CD4-positive, alpha-beta T cell treated with Interleukin-17A for 4 hours (primary cell): ENCODE measurements around the gene ATP6V0A1.
"Not testable (repeated sequence)": the region's sequence is repeated elsewhere in the genome, so short reads cannot be mapped to it uniquely, and the experiment has no call there.

Source experiments
- DNase-seq: peaks from one replicate; pipeline ENCODE4 v3.0.0-alpha.2; 2020; ENCODE audit warnings: mixed read lengths

Gene ATP6V0A1

DNA sequence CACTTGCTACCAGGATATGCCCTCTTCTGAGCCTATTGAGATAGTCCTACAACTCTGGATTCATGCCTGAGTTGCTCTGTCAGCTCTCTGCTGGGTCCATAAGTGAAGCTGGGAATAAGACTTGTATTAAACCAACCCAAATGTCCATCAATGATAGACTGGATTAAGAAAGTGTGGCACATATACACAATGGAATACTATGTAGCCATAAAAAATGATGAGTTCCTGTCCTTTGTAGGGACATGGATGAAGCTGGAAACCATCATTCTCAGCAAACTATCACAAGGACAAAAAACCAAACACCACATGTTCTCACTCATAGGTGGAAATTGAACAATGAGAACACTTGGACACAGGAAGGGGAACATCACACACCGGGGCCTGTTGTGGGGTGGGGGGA is 19.1 kb downstream of the ATP6V0A1 start:
- DNase-seq = not testable (repeated sequence)

DNA sequence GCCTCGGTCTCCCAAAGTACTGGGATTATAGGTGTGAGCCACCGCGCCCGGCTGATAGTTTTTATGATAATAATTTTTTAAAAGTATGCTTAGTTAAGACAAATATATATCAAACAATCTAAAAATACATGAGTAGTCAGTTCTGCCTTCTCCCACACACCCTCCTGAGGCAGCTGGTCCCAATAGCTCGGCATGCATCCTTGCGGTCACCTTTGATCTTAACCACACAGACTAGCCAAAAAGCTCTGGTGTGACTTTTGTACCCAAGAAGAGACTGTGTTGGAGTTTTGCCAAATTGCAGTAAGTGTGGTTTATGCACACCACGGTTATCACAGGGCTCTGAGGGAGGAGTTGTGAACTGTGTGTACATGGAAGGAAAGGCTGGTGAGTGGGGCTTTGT is 25.6 kb downstream of the ATP6V0A1 start:
- DNase-seq = peak; percentile 74

DNA sequence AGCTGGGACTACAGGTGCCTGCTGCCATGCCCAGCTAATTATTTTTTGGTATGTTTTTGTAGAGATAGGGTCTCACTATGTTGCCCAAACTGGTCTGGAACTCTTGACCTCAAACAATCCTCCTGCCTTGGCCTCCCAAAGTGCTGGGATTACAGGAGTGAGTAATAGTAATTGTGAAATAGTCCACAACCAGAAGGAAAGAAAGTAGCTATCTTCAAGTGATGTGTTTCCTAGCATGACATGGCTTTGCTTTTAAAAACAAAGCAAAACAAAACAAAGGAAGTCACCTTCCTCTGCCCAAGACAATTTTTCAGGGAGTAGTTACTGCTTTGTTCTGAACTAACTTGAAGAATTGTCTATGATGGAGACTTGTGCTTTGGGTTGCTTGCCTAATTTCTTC is 27.0 kb downstream of the ATP6V0A1 start:
- DNase-seq = no peak

DNA sequence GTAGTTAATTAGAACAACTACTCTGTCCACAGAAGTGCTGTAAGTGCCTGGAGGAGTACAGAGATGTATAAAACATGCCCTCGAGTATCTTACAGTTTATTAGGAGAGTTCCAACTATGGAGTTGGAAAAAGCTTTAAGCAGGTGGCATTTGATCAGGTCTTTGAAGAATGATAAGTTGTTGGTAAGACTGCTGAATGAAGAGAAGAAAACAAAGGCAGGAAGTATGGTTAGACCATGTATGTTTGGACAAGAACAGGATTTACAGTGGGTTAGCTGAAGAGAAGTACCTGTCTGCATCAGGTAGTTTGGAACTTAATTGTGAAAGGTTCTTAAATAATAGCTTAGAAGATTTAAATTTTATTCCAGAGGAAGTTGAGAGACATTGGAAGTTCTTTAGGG is 29.4 kb downstream of the ATP6V0A1 start:
- no peak for DNase-seq

DNA sequence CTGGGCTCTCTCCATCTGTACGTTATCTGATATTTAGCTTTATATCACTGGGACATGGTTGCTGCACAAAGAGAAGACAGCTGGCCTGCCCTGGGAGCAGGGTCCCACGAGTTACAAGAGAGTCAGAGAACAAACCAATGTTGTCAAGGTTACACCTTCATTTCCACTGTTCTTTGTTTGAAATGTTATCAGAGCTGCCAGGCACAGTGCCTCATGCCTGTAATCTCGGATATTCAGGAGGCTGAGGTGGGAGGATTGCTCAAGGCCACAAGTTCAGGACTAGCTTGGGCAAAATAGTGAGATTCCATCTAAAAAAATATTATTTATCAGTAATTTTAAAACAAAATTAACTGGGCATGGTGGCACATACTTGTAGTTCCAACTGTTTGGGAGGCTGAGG is 34.6 kb downstream of the ATP6V0A1 start:
- no peak for DNase-seq

DNA sequence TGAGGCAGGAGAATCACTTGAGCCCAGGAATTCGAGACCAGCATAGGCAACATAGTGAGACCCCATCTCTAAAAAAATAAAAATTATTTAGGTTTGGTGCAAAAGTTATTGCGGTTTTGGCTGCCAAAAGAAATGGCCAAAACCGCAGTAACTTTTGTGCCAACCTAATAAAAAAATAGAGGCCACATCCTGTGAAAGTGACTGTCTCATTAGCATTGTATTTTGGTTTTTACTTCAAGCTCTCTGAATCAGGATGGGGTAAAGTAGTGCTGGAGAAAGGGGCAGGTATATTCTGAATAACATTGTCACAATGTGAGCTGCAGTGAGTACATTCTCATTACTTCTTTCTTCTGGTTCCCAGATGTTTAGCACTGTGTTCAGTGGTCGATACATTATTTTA is 36.0 kb downstream of the ATP6V0A1 start:
- DNase-seq = no peak

DNA sequence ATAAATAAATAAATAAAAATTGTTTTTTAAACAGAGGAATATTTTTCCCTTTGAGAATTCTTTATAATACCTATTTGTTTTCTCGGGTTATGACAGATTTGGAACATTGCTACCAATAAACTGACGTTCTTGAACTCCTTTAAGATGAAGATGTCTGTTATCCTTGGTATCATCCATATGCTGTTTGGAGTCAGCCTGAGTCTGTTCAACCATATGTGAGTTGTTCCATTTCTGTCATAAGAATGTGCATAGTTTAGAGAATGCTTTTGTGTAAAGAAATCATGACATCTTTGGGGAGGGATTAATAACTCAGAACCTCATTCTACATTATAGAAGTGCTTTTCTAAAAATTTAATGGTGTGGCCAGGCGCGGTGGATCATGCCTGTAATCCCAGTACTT is 40.1 kb downstream of the ATP6V0A1 start:
- DNase-seq = no peak

DNA sequence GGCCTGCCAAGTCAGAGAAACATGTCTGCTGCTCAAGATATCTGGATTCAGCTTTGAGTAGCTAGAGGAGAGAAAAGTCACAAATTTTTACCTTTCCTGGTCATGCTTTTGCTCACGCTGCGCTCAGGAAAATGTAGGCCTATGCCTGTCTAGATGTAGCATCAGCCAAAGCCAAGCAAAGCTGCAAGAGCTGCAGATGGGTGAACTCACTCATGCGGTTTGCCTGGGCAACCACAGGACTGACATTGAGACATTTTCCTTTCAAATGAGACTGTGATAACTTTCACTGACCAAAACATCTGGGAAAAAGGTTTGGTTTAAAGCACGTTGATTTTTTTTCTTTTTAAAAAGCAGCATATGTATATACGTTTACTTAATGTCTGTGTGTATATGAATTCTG is 43.4 kb downstream of the ATP6V0A1 start:
- DNase-seq = no peak

DNA sequence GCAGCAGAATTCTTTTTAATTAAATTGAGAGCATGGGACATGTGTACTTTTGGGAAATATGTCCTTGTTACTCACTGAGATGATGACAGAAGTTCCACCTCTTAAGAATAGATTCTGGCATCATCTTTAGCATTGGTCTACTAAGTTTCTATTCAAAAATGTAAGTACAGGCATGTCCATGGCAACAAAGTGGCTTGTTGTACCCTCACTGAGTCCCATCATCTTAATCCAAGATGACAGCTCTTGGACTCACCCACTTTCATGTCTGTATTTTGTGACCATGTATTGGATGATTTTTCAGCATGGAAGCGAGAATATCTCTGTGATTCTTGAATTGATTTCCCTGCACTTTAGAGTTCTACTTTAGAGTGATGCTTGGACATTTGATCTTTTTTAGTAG is 44.2 kb downstream of the ATP6V0A1 start:
- DNase-seq = no peak

DNA sequence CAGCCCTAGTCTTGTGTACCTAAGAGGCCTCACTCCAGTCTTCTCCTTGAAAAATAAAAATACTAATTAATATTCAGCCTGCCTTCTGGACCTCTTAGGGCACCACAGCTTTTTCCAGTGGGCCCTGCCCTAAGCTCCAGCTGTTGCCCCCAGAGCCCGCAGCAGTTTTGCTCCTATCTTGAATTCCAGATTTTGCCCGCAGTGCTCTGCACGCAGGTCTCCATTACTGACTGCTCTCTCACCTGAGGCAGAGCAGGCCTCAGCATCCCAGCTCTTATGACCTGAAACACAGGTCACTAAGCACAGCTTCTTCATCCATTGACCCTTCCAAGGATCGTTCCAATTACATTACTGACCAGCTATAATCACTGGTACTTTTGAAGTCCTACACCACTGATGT is 49.0 kb downstream of the ATP6V0A1 start:
- no peak for DNase-seq

DNA sequence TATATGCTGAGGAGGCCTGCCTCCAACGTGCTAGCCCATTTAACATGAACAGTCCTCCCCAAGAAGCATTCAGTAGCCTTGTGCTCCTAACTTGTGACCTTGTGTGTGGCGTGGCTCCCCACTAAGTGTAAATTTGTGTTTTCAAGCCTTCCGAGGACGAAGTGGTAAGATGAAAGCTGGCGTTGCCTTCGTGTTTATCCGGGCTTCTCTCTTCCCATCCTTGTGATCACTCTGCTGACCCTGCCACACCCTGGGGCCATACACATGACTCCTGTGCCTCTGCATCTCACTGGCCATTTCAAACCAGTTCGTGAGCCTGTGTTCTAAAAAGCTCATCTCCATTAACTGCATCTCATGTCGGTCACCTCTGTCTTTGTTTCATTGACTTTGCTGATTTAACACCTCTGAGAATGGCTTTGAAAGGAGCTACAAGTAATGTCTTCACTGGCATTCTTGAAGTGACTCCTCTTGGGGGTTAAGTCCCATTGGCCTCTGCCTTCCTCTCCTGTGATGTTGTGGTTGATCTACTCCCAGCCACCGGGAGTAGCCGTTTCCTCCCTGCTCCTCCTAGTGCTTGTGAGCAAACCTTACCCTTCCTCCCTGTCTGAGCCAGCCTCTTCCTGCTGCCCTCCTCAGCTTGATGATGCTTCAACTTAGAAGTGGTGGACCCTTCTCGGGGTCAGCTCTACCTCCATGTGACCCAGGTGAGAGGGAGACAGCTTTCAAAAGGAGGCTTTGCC is 49.9 kb downstream of the ATP6V0A1 start:
- DNase-seq = no peak

DNA sequence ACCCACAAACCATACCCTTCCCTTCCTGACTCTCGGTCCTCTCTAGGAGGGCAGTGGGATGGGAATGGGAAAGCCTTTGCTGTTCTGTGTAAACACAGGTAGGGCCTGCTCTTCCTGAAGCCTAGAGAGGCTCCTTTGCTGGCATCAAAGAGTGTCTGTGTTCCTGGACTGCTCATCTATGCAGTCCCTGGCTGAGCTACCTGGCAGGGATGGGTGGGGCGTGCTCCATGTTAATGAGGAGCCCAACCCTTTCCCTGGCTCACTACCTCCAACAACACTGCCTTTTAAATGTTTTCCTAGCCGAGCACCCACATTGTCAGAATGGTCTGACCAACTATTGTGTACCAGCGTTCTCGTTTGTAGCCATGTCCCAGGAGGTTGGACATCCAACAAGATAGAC is 50.7 kb downstream of the ATP6V0A1 start:
- no peak for DNase-seq

DNA sequence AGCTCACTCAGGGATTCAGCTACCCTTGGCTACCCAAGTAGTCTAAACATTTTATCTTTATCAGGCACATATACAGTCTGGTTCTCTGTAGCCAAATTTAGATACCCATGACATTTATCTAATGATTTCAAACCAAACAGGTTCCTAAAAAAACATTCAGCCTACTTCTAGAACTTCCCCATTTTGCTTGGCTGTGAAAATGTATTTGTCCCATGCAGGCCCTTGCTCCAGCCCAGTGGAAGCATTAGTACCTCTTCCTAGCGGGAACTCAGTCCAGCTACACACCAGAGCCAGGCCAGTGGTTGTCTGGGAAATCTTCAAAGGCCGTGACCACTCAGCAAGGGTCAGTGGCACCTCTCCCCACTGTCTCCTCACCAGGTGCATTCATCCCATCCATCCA is 51.2 kb downstream of the ATP6V0A1 start:
- no peak for DNase-seq

DNA sequence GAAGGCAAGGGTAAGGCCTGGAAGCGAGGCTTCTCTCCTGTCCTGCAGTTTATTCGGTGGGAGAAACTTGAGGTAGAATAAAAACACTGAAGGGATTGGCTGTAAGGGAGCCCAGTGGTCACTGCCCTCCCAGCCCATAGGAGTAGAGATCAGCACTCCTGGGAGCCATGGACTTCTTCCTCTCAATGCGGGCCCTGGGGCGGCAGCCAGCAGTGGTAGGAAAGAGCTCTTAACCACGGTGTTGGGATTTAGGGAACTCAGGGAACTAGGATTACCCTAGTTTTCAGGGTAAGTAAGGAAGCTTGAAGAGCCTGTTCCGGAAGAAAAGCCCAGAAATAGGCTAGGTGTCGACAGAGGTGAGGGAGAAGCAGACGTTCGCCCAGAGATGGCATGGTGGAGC is 53.6 kb downstream of the ATP6V0A1 start:
- DNase-seq = no peak

DNA sequence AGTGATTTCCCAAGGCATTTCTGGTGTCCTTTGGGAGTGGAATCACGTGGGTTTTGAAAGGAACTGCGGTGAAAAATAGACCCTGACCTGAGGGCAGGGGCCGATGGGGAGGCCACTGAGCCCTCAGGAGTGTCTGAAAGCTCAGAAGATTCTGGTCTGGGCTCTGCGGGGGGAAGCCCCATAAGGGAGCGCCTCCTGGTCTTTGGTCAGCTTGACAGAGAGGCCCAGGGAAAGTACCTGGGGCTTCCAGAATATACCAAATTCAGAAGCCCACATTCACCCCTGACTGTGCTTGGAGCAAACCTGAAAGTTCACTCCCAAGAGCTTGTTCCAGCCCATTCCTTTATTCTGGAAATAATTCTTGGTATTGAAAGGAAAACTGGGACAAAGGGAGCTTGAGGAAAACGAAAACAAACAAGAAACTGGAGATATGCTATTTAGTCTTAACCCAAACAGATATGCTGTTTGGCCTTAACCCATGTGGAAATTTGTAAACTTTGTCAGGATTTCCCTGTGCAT is 54.1 kb downstream of the ATP6V0A1 start:
- no peak for DNase-seq

DNA sequence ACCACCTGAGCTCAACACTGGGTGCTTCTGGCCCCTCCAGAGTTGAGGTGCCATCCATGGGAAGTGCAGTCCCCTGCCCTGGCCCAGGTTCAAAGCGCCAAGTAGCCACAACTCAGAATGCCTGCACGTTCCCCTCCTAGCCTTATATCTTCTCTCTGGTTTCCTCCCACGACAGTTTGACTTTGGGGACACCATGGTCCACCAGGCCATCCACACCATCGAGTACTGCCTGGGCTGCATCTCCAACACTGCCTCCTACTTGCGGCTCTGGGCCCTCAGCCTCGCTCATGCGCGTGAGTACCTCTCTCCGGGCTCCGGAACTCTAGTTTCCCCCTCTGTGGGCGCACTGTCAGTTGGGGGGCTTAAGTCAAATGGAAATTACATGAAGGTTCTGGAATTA is 55.0 kb downstream of the ATP6V0A1 start:
- no peak for DNase-seq

DNA sequence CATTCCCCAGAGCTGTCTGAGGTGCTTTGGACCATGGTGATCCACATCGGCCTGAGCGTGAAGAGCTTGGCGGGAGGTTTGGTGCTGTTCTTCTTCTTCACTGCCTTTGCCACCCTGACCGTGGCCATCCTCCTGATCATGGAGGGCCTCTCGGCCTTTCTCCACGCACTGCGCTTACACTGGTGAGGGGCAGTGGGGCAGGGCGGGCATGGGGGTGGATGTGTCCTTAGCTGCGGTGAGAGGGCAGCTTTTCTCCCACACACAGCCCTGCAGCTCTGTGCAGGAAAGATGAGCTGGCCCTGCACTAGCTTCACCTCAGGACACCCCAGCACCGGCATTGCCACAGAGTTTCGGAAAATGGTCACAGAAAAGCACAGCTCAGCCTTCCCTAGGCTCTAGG is 55.6 kb downstream of the ATP6V0A1 start:
- DNase-seq = no peak

DNA sequence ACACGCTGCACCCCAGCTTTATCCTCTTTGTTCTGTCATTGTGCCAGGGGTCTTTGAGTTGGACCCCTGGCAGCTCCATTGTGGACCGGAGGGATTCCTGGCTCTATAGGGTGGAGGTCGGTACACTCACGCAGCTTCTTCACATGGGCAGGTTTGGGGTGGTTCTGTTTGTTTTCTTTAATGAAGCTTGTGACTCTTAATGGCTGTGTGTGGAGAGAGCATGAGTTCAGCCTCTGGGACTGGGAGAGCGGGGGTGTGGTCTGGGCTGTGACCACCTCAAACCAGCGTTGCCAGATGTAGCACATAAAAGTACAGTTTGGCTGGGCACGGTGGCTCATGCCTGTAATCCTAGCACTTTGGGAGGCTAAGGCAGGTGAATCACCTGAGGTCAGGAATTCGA is 56.2 kb downstream of the ATP6V0A1 start:
- DNase-seq = no peak

DNA sequence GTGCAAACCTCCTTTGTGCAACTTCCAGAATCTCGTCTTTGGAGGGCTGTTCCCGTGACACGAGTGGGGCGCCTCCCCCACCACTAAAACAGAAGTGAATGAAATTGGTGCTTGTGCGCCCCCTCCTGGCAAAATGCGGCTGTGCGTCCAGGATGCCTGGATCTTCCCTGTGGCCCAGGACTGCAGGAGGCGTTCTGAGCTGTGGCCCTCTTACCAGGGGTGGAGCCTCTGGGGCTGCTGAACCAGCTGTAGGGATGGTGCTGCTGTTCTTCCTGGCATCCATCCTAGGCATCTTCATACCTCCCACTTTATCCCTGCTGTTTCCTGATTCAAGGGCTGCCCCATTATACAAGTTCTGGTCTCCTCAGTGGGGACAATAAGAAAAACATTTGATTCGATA is 58.8 kb downstream of the ATP6V0A1 start:
- DNase-seq = peak; percentile 90

DNA sequence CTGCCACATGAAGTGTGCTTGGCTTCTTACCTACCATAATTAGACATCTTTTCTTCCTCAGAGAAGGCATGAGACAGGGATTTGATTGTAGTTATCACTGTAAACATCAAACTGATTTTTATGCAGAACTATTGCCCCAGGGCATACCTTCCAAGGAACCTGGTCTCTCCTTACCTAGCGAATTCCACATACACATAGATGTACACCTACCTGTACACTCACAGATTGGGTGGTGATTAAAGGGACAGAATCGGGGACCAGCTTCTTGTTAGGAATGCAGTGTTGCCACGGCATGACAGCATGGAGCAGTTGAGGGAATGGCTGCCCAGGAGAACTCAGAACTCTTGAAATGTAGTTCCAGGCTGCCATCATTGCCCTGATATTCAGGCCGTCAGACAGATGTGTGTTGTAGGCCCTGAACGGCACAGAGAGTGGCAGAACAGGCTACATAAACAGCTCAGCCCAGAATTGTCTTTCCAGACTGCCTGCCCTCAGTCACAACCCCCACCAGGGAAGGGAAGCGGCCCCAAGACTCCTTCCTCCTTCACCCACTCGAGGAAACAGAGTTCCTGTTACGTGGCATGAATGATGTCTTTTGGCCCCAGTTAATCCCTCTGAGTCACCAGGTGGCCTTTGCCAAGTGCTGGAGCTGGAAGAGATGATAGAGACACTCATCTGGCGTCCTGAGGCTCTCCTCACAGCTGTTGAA is 59.5 kb downstream of the ATP6V0A1 start:
- no peak for DNase-seq

DNA sequence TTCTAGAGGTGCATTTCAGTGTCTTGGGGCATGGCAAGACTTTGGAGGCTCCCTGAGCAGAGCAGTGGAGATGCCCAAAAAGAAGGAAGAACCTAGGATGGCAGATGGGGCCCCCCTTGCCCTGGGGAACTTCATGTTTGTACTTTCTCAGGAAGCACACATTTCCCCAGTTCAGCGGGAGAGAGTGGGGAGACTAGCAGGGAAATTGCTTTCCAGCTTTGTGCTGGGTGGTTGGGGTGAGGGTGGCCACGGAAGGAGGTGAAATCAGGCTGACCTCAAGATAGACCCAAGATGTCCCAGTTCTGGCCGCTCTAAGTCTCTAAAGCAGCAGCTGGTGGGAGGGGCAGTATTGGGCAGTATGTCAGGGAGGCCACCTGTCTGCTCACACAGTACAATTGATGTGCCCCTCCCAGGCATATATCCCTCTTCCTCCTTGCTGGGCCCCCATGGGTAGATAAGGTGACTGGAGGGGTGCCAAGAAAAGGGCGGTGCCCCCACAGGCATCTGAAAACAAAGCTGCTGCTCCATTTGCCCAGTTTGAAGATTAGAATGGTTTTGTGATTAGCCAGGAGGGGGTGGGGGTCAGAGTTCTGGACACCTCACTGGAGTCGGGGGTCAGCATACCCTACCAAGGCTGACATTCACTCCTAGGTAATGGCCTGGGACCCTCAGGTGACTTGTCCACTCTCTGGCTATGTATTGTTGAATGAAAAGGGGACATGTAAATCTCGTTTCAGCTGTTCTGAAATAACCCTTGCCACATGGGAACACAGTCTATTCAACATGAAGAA is 60.3 kb downstream of the ATP6V0A1 start:
- no peak for DNase-seq

DNA sequence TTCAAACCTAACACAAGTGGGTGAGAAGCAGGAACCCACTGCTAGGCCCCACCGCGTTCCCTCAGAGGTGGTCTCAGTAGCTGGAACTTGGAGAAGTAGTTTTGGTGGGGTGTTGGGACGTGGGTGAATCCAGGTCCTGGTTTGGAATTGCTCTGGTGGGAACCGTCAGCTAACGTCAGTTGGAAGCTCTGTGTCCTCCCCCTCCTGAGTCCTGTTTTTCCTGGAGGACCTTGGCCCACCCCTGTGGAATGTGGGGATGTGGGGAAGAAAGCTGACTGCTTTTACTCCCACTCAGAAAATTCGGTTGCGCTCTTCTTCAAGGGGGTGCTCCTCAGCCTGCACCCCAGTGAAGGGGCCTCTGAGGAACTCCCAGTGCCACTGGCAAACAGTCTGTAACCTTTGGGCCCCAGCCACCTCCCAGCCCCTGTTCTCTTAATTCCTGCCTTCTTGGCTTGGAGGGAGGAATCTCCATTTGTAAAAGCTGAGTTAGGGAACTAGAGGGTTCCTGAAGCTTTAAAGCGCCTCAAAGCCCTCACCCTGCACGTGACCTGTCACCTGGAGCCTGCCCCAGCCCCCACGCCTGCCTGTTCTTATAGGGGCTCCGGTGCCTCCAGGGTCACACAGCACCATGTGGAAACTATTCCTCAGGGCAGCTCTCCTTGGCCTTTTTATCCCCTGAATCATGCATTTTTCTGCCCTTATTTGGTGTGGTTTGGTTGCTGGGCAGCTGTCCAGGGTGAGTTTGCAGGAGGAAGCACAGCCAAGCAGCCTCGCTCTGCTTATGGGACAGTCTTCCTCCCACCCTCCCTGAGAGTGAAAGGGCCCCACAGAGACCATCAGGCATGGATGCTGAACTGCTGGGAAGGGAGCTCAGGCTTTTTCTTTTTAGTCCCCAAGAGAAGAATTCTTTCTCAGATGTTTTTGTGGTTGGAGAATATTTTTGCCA is 61.1 kb downstream of the ATP6V0A1 start:
- DNase-seq = no peak

DNA sequence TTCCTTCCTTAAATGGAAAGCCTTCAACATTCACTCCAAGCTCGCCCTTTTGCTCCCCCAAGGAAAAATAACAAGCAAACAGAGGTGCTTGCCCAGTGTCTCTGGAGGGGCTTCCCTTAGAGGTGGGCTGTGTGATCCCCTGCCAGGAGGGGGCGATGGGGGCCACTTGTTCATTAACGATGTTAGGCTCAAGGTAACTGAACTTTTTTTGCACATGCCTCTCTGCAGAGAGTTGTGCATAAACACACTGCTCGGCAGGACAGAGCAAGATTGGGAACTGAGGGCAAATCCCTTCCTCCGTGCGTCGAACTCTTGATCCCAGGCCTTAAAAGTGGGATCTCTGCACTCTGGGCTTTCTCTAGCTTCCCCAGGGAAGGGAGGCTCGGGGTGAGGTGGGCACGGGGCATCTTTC is 61.9 kb downstream of the ATP6V0A1 start:
- DNase-seq = peak; percentile 53
